NCI-H2107 treated with DMSO at 0.1 percent for 48 hours (cell line): ENCODE results near the gene EPHA6.

Experiments
- DNase-seq: peaks from one replicate; lab custom pipeline; 2025; ENCODE audit not compliant: unreplicated experiment; lab: John Stamatoyannopoulos, UW

The EPHA6 gene

DNA sequence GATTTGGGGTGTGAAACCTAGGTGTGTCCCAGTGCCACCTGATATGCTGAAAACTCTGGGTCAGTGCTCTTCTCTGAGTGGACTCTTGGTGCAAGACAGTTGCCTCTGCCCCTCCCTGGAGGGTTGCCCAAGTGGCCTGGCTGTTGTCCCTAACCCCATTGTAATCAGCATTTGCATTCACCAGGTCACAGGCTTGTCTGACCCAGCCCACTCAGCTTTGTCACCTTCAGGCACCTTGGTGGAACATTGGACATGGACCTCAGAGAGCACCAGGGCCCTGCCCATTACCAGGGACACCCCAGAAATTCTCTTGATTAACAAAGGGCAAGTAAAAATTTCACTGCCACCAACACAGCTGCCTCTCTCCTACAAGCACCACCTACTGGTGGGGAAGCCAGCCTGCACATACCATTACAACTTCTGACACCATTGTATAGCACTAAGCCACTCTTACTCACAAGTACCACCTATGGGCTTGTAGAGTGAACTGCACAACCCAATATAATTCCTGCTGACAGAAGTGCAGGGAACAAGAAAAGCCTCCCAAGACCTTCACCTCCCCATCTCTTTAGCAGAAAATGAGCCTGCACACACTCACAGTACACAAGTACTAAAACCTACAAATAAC, 324.6 kb downstream of the EPHA6 start:
- DNase-seq: no peak

DNA sequence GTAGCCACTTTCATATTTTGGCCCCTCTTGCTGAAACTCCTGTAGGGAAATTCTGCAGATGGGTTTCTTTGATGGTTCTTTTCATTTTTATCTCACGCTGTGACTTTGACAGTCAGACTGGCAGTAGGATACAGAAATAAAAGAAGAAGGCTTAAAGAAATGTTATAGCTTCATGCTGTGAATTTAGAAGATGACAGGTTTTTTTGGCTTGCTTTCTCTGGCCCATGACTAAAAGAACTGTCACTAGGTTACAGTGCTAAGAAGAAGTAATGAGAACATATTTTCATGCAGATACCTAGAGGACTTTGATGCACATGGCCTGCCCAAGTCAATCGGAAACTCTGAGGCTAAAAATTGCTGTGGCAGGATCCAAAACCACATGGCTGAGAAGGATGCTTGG, 334.5 kb downstream of the EPHA6 start:
- no peak for DNase-seq

DNA sequence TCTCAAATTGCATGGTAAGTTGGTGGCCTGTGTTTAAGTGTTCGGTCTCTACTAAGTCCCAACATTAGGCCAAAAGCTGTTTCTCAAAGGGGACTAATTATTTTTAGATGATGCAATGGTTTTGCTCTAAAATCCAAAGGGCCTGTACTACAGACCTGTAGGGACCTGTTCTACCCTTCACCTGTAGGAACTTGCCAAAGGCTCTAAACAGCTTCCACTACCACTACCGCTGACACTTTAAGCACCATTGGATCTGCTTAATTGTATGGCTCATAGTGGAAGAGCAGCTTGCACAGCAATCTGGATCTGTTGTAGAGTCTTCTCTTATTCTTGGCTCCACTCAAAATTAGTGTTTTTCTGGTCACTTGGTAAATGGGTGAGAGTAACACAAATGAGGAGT, 346.8 kb downstream of the EPHA6 start:
- DNase-seq: no peak

DNA sequence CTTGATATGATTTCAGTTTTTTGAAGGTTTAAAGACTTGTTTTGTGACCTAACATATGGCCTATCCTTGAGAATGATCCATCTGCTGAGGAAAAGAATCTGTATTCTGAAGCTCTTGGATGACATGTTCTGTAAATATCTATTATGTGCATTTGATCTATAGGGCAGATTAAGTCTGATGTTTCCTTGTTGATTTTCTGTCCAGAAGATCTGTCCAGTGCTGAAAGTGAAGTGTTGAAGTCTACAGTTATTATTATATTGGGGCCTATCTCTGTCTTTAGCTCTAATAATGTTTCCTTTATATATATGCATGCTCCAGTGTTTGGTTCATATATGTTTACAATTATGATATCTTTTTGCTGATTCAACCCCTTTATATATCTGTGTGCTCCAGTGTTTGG, 362.8 kb downstream of the EPHA6 start:
- no peak for DNase-seq

DNA sequence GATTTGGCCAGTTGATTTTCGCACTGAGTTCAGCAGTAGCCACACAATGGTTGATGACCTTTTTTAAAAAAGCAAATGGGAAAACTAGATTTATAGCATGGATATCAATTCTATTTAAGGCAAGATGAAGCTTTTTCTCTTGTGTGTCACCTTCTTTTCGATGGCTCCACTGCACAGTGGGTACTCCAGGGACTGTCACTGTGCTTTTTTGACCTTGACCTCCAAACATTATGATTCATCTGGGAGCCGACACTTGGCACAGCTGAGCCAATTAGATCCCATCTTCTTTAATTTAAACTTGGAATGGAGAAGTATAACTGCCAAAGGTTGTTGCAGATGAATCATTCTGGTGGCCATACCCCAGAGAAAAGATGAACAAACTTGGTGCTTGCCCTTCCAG, 367.3 kb downstream of the EPHA6 start:
- no peak for DNase-seq

DNA sequence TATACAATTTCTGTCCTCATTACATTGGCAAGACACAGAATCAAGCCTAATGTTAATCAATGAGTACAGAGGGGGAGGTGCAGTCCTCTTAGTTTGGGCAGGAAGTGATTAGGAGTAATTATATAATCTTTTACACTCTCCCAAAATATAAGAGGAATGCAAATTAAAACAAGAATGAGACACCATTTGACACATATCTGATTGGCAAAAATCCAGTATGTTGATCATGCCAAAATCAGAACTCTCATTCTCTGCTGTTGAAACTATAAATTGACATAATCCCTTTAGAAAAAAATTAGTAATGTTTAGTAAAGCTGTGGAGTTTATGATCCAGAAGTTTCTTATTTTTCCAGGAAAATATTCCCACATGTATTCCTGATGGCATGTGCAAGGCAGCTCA, 373.4 kb downstream of the EPHA6 start:
- no peak for DNase-seq

DNA sequence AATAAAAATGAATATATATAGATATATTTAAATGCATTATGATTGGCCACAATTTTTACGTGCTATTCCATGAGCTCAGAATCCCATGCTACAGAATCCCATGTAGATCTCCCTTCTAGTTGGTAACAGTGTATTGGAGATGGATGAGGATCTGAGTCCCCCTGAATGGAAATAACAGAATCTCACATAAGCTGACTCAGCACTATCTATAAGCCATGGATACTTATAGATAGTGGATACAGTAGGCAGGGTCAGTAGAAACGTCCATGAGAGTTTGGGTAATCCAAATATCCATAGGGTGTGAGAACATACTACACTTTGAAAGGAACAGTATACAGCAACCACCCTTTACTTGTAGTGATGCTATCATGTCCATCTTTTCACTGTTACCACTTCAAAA, 375.4 kb downstream of the EPHA6 start:
- no peak for DNase-seq

DNA sequence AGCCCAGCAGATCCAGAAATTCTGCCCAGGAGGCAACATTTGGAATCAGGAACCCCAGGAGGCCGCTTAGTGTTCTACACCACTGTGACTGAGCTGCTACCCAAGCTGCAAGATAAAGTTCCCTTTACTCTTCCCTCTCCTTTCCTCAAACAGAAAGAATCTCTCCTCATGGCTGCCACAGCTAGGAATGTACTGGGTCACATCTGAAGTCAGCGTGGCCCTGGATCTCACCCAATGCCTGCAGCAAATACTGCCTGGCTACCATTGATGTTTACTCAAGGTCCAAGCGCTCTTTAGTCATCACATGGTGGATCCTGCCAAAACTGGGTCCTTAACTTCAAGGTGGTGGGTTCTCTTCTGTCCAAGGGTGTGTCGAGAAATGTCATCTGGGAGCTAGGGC, 382.7 kb downstream of the EPHA6 start:
- no peak for DNase-seq

DNA sequence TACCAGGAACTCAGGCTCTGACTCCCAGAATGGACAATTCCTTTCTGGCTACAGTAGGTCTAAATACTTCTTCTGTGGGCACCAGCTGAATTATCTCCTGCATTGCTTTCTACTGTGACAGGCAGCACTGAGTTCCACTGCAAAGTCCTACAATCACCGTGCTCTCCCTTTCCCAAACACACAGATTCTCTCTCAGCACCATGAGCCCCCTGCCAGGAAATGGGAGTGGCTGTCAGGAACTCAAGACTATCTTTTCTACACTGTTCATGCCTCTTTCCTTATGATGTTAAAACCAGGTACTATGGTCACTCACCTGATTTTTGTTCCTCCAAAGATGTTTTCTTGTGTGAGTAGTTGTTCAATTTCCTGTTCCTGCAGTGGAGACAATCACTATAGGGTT, 383.4 kb downstream of the EPHA6 start:
- DNase-seq: no peak

DNA sequence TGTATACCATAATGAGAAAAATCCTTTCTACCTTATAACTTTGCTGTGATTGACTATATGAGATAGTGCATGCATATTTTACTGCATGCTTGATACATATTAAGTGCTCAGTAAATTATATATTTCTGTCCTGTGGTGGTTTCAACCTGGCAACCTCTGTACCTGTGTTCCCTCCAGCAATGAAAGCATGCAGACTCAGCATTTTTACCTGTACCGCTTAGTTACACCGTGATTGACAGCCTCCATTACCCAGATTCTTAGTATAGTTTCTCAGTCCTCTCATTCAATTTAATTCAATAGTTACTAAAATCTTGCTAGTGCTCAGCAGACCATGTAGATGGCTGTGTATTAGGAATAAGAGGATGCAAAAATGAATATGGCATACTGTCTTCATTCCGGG, 386.0 kb downstream of the EPHA6 start:
- no peak for DNase-seq

DNA sequence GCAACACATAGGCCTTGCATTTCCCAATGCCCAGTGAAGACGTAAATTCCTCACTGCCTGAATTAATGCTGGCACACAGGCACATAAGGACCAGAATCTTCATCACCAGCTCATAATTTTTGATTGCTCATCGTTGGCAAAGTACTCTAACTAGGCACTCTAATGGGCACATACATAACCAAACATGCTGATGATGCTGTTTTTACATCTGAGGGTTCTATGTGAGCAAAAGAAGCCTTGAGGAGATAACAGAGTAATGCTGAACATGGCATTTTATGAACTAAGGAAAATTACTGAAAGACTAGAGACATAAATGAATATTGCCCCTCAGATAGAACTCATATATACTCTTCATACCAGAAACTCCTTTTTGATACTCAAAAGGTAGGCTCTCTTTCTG, 387.4 kb downstream of the EPHA6 start:
- DNase-seq: no peak

DNA sequence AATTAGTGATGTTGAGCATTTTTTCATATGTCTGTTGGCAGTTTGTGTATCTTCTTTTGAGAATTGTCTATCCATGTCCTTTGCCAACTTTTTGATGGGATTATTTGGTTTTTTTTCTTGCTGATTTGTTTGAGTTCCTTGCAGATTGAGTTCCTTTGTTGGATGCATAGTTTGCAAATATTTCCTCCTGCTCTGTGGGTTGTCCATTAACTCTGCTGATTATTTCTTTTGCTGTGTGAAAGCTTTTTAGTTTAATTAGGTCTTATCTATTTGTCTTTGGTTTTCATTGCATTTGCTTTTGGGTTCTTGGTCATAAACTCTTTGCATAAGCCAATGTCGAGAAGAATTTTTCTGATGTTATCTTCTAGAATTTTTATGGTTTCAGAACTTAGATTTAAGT, 414.6 kb downstream of the EPHA6 start:
- DNase-seq: no peak

DNA sequence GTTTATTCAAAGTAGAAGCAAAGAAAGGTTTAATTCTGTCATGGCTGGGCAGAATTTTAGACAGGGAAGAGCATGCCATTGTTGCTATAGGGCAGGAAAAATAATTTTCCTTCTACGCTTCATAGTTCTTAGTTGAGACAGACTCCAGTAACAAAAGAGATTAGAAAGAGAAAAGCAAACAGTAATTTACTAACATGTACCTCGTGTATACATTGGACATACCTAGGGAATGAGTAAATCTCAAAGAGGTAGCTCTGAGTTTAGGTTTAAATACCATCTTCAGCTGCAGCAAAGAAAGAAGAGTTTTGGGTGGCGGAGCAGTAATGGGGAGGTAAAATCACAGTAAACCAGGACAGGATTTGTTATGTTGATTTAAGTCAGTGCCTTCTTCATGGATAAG, 416.1 kb downstream of the EPHA6 start:
- DNase-seq: no peak

DNA sequence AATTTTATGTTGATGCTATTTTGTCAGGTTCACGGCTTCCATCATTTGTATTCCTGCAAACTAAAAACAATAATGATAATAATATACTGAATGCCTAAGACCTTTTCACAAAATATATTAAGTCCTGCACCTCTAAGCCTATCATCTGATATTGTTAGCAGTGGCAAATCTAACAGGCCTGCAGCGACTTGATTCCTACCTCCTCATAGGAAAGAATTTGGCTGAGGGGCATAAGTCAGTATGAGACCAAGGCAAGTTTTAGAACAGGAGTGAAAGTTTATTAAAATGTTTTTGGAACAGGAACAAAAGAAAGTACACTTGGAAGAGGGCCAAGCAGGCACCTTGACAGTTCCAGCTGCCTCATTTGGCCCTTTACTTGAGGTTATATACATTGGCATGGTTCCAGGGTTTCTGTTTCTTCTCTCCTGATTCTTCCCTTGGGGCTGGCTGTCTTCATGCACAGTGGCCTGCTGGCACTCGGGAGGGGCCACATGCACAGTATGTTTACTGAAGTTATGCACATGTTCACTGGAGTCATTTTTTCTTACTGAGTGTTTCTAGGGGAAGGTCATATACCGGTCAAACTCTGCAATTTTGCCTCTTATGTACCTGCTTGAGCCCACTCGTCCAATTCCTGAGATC, 418.1 kb downstream of the EPHA6 start:
- peak; percentile 13 for DNase-seq

DNA sequence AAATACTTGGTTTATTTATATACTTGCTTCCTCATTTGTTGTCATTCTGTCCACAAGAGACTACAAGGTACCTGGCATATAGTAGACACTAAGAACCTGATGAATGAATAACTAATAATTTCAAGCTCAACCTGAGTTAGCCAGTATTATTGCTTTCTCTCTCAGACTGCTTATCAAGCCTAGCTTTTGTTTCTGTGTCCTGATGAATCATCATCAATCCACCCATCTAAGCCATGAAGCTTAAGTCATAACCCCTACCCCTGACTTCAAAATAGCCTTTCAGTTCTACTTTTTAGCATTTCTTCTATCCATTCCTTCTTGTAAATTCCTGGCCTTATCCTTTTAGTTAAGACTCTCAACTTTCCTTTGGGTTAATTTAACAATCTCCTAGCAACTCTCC, 420.8 kb downstream of the EPHA6 start:
- DNase-seq: no peak

DNA sequence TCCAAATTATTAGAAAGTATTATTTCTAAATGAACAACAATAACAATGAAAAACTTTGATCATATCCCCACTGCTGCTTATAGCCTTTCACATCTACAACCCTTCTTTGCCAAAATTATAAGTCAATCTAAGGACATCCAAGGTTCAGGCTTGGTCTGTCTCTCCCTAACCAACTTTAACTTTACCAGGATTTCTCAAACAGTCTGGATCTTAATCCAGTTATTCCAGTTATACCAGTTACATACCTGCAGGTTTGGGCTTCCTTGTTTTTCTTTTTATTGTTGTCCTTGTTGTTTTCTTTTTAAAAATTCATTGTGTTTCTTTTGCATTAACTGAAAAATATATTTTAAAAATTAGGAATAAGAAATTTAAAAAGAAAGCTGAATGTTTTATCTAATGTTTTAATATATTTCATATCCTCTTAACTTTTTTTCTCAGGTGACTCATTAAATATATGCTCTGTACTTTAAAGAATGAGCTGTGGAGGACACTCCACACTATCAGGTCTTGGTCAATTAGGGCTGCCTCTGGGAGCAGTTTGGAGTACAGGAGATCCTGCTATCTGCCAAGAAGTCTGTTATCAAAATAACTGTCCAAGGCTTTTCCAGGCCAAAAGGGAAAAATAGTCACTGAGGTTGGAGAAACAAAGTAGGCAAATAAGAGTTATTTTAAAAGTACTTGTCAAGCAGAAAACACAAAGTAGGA, 421.4 kb downstream of the EPHA6 start:
- DNase-seq: no peak

DNA sequence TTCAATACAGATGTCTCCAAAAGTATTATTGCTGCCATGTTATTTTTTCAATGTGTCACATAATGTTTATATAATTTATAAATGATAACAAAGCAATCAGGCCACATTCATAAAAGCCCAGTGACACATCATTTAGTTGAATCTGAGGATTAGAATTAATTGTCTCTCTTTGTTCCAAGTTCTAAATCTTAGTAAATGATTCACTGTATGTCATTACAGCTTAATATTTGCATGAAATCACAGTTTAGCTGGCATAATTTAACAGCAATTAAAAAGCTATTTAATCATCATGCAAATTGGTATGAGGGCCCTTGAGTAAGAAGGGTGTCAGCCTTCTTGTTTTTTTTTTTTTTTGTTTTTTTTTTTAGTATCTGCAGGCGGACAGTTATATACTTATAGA, 427.0 kb downstream of the EPHA6 start:
- no peak for DNase-seq

DNA sequence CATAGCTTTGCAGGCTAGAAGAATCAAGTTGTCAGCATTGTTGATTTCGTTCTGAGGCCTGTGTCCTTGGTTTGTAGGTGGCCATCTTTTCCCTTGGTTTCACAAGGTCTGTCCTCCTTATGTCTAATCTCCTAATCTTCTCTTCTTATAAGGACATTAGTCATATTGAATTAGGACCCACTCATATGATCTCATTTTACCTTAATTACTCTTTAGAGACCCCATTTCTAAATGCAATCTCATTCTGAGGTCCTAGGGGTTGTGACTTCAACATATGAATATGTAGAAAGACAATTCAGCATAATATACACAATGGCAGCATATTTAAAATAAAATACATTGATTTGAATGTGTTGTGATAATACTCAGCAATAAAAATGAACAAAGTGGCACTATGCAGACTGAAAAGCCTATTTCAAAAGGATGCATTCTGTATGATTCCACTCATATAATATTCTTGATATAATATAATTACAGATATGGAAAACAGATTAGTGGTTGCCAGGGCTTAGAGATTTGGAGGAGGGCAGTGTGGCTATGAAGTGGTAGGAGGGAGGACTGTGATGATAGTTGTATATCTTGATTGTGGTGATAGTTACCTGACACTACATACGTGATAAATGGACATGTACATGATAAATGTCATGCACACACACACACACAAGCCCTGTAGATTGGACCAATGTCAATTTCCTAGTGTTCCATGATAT, 431.0 kb downstream of the EPHA6 start:
- no peak for DNase-seq

DNA sequence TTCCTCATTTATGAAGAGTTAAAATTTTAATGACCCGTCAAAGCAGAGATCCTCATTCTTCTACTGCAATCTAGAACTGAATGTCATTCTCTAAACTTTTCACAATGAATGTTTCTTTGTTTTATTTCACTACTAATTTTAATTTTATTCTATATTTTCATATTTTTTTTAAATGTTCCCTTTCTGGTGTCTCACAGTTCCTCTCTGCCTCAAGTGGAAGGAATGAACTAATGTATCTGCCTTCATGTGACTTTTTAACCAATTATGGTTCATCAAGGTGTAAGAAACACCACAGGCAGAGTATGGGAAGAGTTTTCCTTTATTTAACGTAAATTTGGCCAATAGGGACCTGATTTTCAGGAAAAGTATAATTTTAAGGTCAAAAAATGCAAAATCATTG, 441.7 kb downstream of the EPHA6 start:
- DNase-seq: no peak

DNA sequence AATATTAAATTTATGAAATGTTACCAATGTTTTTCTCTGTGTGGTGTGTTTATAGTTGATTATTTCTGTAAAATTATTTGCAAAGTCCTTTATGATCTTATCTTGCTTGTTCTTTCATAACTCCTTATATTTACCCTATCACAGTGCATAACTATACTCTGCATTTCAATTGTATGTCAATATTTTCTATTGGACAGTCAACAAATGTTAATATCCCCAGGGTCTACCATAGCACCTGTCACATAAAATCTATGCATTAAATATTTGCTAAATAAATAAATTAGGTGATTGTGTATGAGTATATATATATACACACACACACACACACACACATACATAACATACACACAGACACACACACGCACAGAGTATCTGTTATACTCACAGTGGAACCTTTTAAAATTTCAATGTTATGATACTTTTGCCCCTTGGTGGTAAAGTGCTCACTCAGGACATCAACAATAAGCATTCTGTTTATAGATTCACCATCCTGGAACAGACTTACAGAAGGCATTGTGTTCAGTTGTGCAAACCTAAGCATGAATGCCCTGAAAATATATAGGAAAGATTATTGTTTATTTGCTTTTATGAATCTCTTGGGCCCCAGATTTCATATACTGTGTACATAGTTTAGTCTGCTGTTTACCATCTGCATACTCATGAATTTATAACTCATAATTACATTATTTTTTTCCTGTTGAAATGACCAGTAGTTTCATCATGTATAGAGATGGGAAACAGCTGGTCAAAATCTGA, 443.7 kb downstream of the EPHA6 start:
- no peak for DNase-seq

DNA sequence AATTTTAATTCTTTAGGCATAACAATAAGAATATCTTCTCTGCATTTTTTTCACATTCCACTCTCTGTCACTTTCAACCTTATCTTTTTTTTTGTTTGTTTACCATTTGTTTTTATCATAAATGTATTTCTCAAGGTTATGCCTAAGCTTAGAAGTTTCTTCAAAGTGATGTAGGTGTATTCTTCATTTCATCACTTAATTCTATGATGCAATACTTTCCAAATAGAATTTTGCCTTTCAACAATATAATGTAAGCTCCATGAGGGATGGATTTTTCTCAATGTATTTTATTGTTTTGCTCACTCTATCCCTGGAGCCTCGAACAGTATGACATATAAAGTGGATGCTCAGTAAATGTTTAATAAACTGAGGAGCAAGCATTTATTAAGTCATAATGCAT, 444.9 kb downstream of the EPHA6 start:
- no peak for DNase-seq
